HG02678 (cell line): ENCODE data around the gene RMI2.

ENCODE experiments used
- ATAC-seq: cut with Tn5 transposase; IDR thresholded peaks from one replicate; pipeline ENCODE4 v1.9.1; 2021; ENCODE audit warnings: mild to moderate bottlenecking, moderate library complexity; ENCODE audit not compliant: unreplicated experiment

Gene RMI2

DNA sequence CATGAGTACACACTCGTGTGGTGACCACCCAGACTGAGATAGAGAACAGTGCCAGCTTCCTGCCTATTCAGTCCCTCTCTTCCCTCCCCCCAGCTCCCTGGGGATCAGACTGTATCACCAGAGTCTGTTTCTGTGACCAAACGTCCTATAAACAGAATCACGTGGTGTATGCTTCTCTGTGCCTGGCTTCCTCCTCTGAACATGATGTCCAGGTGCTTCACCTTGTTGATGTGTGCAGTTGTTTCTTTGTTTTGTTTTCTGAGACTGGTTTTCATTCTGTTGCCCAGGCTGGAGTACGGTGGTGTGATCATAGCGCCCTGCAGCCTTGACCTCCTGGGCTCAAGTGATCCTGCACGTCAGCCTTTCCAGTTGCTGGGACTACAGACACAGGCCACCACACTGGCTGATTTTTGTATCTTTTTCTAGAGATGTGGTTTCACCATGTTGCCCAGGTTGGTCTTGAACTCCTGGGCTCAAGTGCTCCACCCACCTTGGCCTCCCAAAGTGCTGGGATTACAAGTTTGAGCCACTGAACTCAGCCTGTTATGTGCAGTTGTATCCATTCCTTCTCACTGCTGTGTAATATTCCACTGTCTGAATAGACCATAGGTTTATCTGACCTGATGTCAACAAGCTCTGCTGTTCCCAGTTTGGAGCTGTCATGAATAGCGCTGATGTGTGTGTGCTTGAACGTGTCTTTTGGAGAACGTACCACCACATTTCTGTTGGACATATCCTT lies 35.2 kb upstream of the RMI2 start:
- peak; percentile 47 for ATAC-seq

DNA sequence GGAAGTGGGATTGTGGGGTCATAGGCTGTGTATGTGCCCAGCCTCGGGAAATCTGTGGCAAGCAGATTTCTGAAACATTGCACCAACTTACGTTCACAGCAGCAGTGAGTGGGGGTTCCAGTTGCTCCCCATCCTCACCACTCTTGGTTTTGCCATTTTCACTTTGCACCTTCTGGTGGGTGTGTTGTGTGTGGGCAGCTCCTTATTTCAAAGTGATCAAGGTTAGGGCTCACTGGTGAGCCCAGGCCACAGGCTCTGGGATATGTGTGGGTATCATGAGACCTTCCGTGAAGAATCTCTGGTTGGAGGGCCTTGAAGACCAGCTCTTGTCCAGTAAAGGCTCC lies 34.7 kb upstream of the RMI2 start:
- no peak for ATAC-seq

DNA sequence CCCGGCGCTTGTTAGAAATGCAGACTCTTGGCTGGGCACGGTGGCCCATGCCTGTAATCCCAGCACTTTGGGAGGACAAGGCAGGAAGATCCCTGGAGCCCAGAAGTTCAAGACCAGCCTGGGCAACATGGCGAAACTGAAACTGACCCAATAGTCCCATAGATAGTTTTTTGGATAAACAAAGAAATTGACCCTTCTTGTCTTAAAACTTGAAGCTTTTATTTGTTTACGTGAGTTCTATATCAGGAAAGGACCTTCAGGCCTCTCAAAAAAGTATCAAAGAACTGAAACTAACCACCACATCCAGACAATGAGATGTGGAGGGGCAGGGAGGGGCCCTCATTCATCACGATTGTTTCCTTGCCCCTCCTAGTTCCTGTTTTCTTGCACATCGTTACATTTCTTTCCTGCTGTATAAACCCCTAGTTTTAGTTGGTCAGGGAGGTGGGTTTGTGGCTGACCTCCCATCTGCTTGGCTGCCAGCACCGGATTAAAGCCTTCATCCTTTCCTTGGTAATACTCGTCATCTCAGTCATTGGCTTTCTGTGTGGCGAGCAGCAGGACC lies 34.2 kb upstream of the RMI2 start:
- ATAC-seq, result peak; percentile 38

DNA sequence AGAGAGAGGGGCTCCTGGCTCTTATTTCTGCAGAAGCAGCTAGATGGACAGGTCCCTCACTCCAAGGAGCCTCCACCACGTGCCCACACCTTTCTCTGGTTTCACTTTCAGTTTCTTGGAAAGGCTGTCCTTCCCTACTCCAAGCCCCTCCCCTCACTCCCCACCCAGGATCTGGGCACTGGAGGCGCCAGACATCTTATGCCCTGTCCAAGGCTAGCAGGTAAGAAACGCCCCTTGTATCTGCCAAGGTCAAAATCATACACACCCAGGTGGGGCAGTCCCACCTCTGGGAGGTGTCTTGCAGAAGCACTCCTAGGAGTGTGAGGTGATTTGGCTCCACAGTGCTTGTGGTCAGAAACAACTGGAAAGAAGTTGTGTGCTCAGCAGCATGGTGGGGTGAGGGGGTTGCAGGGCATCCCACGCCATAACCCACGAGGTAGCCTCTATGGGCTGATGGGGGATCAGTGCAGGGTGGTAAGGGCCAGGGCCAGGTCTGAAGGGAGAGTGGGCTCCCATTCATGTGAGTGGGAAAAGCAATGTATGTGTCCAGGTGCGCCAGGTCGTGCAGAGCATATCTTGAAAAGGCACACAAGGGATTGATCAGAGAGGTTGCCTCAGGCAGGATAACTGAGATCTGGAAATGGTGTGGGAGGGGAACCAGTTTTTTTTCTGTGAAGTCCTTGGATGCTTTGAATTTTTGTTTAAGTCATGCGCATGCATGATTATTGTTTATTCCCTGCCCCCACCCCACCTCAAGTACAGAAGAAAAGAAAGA lies 32.4 kb upstream of the RMI2 start:
- no peak for ATAC-seq

DNA sequence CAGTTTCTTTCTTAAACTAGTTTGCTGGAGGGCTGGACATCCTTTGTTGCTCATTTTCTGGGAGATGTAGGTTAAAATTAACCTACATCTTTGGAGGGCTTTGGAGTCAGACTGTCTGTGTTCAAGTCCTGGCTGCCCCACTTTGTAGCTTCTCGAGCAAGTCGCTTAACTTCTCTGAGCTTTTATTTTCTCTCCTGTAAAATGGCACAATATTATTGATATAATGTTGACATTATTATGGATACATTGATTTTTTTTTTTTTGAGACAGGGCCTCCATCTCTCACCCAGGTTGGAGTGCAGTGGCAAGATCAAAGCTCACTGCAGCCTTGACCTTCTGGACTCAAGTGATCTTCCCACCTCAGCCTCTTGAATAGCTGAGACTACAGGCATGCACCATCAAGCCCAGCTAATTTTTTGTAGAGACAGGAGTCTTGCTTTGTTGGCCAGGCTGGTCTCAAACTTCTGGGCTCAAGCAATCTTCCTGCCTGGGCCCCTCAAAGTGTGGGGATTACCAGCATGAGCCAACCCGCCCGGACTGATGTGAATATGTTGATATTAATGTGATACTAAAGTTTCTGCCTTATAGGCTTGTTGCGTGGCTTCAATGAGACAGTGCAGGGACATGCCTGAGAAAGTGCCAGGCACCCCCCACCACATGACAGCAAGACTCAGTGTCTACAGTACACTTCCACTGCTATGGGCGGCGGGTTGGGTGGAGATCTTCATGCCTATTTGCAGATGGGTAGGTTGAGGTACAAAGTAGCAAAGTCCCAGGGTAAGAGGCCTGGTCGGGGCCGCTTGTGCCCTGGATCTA lies 31.6 kb upstream of the RMI2 start:
- ATAC-seq, result no peak

DNA sequence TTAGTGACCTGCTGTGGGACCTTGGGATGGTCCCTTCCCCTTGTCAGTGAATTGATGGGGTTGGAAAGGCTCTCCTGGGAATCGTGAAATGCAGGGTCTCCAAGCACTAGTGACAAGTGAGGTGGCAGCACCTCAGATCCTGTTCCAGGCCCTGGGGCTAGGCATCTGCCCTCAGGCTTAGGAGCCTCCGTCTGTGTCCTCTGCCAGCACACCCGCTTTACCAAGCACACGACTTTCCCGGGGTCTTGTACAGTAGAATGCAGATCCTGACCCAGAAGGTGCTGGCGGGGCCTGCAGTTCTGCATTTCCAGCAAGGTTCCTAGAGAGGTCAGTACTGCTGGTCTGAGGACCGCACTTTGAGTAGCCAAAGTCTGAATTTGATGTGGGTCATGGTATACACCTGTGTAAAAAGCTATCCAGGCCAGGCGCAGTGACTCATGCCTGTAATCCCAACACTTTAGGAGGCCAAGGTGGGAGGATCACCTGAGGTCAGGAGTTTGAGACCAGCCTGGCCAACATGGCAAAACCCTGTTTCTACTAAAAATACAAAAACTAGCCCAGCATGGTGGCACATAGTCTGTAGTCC lies 30.9 kb upstream of the RMI2 start:
- no peak for ATAC-seq

DNA sequence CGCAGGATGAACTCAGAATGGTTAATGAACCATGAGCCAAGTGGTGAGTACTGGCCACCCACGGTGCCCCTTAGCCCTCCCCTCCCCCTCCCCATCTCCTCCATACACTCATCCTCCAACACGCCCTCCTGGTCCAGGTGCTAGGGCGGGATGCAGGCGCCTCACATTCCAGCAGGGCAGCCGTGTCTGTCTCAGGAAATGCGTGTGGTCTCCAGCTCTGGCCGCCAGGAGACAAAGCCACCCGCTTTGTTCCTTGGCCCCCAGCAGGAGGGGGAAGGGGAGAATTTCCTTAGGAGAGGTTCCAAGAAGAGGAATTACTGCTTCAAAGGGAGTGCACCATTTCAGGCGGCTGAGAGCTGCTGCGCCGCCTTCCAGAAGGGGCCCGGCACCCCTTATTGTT lies 29.7 kb upstream of the RMI2 start:
- ATAC-seq, result no peak

DNA sequence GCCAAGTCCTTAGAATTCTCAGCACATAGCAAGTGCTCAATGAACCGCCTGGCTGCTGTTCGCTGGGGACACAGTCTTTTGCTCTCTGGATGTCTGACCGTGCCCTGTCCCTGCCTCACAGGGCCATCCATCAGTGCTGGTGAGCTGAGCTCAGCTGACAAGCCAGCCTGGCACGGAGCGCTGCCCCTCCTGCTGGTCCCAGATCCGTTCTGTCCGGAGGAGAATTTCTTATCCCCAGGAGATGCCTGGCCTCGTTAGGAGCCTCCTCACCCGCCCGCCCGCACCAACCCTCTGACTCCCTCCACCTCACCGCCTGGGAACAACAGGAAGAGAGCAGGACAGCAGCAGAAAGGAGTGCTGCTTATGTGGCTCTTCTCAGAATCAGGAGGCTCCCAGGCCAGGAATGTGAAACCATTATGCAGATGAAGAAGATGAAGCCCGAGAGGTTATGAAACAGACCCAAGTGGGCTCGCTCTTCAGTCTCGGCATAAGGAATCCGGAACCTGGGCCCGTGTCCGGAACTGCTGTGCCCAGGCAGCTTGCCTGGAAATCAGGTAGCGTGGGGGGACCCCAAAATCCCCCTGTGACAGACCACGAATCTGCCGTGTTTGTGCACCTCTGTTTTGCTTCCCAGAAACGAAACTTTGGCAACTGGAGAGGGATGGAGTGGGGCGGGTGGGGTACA lies 28.8 kb upstream of the RMI2 start:
- ATAC-seq, result no peak

DNA sequence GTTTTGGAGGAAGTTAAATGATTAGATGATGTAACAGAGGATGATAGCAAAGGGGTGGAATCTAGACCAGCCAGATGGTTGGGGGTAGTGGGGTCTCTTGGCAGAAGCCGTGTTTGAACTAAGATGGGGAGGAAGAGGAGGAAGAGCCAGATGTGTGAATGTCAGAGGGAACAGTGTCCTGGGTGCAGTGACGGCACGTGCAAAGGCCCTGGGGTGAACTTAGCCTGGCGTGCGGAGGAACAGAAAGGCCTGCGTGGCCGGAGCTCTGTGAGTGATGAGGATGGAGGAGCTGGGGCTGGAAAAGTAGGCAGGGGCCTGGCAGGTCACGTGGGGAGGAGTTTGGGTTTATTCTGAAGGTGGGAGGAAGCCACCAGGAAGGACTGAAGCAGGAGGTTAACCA lies 26.4 kb upstream of the RMI2 start:
- no peak for ATAC-seq

DNA sequence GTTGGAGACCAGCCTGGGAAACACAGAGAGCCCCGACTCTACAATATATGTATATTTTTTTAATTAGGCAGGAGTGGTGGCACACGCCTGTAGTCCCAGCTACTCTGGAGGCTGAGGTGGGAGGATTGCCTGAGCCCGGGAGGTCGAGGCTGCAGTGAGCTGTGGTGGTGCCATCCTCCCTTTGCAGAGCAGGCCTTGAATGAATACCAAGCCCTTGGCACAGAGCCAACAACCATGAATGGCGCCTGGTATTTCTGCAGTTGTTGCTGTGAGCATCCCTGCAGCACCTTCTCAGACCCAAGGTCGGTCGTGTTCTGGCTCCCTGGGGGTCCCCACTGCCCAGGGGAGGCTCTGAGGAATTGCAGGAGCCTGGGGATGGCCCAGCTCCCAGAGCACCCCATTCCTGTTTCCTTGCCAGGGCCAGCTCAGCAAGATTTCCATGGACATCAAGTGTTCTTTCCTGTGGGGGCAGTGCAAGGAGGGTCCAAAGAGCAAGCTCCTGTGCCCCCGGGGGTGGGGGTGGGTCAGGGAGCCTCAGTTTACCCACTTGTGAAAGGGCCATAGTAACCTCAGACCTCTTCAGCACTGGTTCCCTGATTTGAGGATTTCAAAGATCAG lies 25.6 kb upstream of the RMI2 start:
- no peak for ATAC-seq

DNA sequence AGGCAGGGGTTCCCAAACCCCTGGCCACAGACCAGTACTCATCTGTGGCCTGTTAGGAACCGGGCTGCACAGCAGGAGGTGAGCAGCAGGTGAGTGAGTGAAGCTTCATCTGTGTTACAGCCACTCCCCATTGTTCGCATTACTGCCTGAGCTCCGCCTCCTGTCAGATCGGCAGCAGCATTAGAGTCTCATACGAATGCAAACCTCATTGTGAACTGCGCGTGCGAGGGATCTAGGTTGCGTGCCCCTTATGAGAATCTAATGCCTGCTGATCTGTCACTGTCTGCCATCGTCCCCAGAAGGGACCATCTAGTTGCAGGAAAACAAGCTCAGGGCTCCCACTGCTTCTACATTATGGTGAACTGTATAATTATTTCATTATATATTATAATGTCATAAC lies 25.1 kb upstream of the RMI2 start:
- ATAC-seq, result no peak

DNA sequence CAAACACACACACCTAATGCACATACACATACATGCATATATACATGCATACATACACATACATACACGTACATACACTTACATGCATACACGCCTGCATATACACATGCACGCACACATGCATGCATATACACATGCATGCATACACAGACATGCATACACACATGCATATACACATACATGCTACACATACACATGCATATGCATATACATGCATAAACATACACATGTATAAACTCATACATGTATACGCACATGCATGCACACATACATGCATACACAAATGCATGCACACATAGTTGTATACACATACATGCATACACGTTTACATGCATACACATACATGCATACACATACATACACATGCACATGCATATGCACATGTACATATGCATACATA lies 23.6 kb upstream of the RMI2 start:
- ATAC-seq, result no peak

DNA sequence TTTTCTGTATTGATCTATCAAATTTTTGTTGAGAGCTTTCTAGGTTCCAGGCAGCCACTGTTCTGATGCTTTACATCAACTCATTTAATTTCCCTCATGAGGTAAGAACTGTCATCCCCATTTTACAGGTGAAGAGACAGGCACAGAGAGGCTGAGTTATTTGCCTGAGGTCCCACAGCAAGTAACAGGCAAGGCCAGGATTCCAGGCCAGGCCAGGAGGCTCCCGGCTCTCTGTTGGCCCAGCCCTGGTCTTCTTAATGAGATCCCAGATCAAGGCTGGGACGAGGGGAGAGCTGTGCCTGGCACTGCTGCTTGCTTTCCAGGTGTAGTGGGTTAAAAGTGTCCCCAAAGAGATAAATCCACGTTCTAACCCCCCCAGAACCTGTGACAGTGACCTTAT lies 22.4 kb upstream of the RMI2 start:
- ATAC-seq, result no peak

DNA sequence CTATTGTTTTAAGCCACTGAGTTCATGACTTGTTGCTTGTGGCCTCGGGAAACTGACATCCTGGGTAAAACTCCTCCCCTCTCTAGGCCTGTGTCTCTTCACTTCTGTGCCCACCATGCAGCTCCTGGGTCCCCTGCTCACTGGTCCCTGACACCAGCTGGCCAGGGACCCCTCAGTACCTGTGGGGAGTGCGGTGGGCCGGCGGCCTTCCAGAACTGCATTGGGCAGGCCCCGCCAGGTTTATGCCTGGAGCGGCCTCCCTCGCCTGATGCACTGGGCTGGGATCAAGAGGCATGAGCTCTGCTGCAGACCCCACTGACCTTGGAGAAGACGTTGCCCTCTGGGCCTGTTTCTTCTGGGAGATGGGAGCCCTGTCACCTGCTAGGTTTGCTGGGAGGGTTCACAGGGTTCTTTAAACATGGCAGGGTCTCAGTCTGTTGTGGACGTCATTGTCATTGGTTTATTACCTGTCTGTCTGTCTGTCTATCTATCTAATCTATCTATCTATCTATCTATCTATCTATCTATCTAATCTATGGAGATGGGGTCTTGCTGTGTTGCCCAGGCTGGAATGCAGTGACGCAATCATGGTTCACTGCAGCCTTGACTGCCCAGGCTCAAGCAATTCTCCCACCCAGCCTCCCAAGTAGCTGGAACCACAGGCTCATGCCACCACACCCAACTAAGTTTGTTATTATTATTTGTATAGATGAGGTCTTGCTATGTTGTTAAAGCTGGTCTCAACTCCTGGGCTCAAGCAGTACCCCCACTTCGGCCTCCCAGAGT lies 21.5 kb upstream of the RMI2 start:
- ATAC-seq, result no peak

DNA sequence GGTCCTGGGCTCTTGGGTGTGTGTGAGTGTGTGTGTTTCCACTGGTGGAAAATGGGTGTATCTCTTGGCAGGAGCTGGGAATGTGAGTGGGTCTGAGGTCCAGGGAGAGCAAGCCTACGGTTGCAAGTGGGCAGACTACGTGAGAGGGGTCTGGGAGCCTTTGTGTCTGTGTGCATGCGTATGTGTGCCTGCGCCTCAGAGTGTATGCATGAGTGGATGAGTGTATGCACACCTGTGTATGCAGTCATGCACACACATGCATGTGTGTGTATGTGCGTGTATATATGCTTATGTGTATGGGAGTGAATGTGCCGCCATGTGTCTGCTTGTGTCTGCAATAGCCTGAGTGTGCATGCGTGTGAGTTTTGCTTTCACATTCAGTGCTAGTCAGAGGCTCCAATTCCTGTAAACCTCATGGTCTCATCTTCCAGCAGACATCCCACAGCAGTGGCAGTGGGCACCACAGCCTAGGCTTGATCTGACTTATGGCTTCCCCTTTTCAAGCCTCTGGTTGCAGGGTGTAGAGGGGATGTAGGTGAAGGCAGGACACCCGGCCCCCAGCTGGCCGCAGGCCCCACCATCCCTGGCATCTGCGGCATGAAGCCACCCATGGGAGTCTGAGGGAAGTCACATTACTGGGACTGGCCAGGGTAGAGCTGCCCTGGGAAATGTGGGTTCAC lies 19.7 kb upstream of the RMI2 start:
- no peak for ATAC-seq

DNA sequence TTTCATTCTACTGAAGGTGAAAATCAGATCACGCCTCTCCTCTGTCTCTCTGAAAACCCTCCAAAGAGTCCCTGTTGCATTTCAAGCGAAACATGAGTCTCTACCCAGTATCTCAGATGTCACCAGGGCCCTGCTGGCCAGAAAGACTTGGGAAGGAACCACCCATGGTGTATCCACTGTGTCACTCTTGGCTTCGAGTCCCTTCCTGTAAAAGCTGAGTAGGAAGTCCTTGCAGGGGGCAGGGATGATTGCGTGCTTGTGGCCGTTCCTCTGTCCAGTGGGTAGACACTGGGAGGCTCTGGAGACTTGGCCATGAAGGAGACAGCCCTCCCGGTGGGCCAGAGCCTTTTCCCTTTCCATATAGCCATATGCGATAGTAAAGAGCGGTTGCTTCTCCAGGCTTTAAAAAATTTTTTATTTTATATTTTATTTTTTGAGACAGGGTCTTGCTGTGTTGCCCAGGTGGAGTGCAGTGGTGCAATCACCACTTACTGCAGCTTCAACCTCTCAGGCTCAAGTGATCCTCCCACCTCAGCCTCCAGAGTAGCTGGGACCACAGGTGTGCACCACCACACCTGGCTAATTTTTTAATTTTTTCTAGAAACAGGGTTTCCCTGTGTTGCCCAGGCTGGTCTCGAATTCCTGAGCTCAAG lies 19.0 kb upstream of the RMI2 start:
- no peak for ATAC-seq

DNA sequence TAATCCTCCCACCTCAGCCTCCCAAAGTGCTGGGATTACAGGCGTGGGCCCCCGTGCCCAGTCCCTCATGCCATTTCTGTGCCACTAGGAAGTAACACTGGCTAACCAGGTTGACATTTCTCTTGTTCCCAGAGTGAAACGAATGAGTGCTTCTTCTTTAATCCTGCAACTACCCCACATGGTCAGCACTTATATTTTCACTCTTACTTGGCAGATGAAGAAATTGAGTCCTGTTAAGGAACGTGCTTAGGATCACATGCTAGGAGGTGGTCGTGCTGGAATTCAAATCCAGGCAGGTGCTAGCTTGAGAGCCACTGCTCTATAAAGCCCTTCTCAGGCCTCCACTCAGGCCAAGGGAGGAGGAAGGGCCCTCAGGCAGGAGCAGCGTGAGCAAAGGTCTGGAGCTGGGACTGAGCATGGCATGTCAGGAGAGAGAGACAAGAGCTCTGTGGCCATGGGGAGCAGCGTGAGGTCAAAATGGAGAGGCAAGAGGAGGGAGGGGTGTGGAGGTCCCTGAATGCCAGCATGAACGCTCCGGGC lies 18.5 kb upstream of the RMI2 start:
- ATAC-seq, result no peak
